OCI-LY3 (cell line): ENCODE measurements around the gene ZNF598.
A peak's percentile ranks its signal among the peaks of the same experiment; 100 is the strongest.

ENCODE experiments used
- H2AFZ ChIP-seq: fragments of 200-600, 300-600 bp; shearing (Covaris generic); 2 replicates; pipeline ENCODE4 v1.6.0; 2014; ENCODE audit warnings: antibody characterized with exemption, low read depth, low read length
- H3K27ac ChIP-seq: fragments of 200-600, 300-600 bp; sonication (generic); 2 replicates; pipeline ENCODE4 v1.5.1; 2014; ENCODE audit warnings: mild to moderate bottlenecking, low read length, moderate library complexity, mixed read lengths
- H3K27me3 ChIP-seq: fragments of 200-600, 300-600 bp; sonication (generic); 2 replicates; pipeline ENCODE4 v1.6.1; 2014; ENCODE audit warnings: low read depth, low read length, mixed read lengths
- H3K36me3 ChIP-seq: fragments of 200-600, 300-600 bp; sonication (generic); replicated peaks from 2 replicates; pipeline ENCODE3; 2014; ENCODE audit warnings: low read depth, low read length, mixed read lengths
- H3K4me1 ChIP-seq: fragments of 300-600, 200-600 bp; sonication (generic); 2 replicates; pipeline ENCODE4 v1.6.1; 2014; ENCODE audit warnings: low read length, mixed read lengths
- H3K4me2 ChIP-seq: fragments of 200-600, 300-600 bp; sonication (generic); 2 replicates; pipeline ENCODE4 v1.6.1; 2014; ENCODE audit warnings: low read length, mixed read lengths
- H3K4me3 ChIP-seq: fragments of 300-600, 200-600 bp; sonication (generic); 2 replicates; pipeline ENCODE4 v1.5.1; 2014; ENCODE audit warnings: antibody characterized with exemption, mild to moderate bottlenecking, low read length, moderate library complexity
- H3K79me2 ChIP-seq: fragments of 300-600, 200-600 bp; shearing (Covaris generic); 2 replicates; pipeline ENCODE4 v1.6.1; 2014; ENCODE audit warnings: mild to moderate bottlenecking, low read length, mixed read lengths
- H3K9ac ChIP-seq: fragments of 300-600, 200-600 bp; shearing (Covaris generic); 2 replicates; pipeline ENCODE4 v1.6.0; 2014; ENCODE audit warnings: mild to moderate bottlenecking, low read length, moderate library complexity
- H3K9me3 ChIP-seq: fragments of 200-600, 300-600 bp; shearing (Covaris generic); 2 replicates; pipeline ENCODE4 v1.6.1; 2014; ENCODE audit warnings: low read length, mixed read lengths; ENCODE audit not compliant: insufficient read depth
- H4K20me1 ChIP-seq: fragments of 200-600, 300-600 bp; sonication (generic); 2 replicates; pipeline ENCODE4 v1.6.1; 2016; ENCODE audit warnings: low read length, mixed read lengths; ENCODE audit not compliant: insufficient read depth
- CTCF ChIP-seq: fragments of 200-600, 300-600 bp; sonication (generic); IDR thresholded peaks from 2 replicates; pipeline ENCODE4 v1.5.1; 2014; ENCODE audit warnings: antibody characterized with exemption, low read length, low read depth
- EZH2phosphoT487 ChIP-seq: fragments of 200-600 bp; shearing (Covaris generic); IDR thresholded peaks from 2 replicates; pipeline ENCODE4 v1.6.1; 2018; ENCODE audit warnings: antibody characterized with exemption, mixed run types, low read depth

The ZNF598 gene

GRCh38 chr16:2056681-2057407 is 47.2 kb upstream of the ZNF598 start:
- Histone ChIP-seq H3K4me3 (no peak overlapping the region), H3K9ac (no peak overlapping the region), H3K36me3 (no peaks in the 10 kb centered on the region), H2AFZ (no peak overlapping the region), H3K9me3 (no peaks in the 10 kb centered on the region), H3K27ac (no peak overlapping the region), H3K79me2 (no peaks in the 10 kb centered on the region), H3K27me3 (no peaks in the 10 kb centered on the region), H4K20me1 (no peaks in the 10 kb centered on the region), H3K4me1 (no peaks in the 10 kb centered on the region), H3K4me2 (no peak overlapping the region)
- TF ChIP-seq EZH2phosphoT487 (no peak), CTCF (no peak)

- H3K36me3 ChIP-seq: no peaks in the 10 kb centered on the region
- no peaks in the 10 kb centered on the region for H3K4me1 ChIP-seq
- no peak overlapping the region for H3K9ac ChIP-seq
- no peak overlapping the region for H3K27ac ChIP-seq
- no peaks in the 10 kb centered on the region for H3K79me2 ChIP-seq
- no peak overlapping the region for H3K4me3 ChIP-seq
- no peak overlapping the region for H2AFZ ChIP-seq
- no peaks in the 10 kb centered on the region for H3K9me3 ChIP-seq
- no peak overlapping the region for H3K4me2 ChIP-seq
- no peaks in the 10 kb centered on the region for H3K27me3 ChIP-seq
- peak; percentile 38 for TF ChIP-seq CTCF
- no peak for TF ChIP-seq EZH2phosphoT487
- H4K20me1 ChIP-seq: no peaks in the 10 kb centered on the region
Observed at GRCh38 chr16:2056077-2056476, 46.5 kb upstream of the ZNF598 start.

GRCh38 chr16:2054543-2055245 is 45.1 kb upstream of the ZNF598 start:
- Histone ChIP-seq H4K20me1 (no peaks in the 10 kb centered on the region), H3K27ac (no peak overlapping the region), H2AFZ (no peak overlapping the region), H3K4me2 (no peak overlapping the region), H3K4me3 (no peak overlapping the region), H3K4me1 (no peaks in the 10 kb centered on the region), H3K9me3 (no peaks in the 10 kb centered on the region), H3K9ac (no peak overlapping the region), H3K79me2 (no peaks in the 10 kb centered on the region), H3K36me3 (no peaks in the 10 kb centered on the region), H3K27me3 (no peaks in the 10 kb centered on the region)
- TF ChIP-seq EZH2phosphoT487: no peak
- TF ChIP-seq CTCF: no peak

GRCh38 chr16:2053897-2054296 is 44.3 kb upstream of the ZNF598 start:
- no peaks in the 10 kb centered on the region for H3K27me3 ChIP-seq
- peaks cover 1% of the 10 kb centered on the region for H3K79me2 ChIP-seq
- H3K4me3 ChIP-seq: no peak overlapping the region
- no peak overlapping the region for H3K4me2 ChIP-seq
- H3K27ac ChIP-seq: no peak overlapping the region
- H3K9me3 ChIP-seq: no peaks in the 10 kb centered on the region
- no peak overlapping the region for H3K9ac ChIP-seq
- no peaks in the 10 kb centered on the region for H3K36me3 ChIP-seq
- peaks cover under 1% of the 10 kb centered on the region; the same call in 1 of the 2 replicates for H3K4me1 ChIP-seq
- H2AFZ ChIP-seq: no peak overlapping the region
- H4K20me1 ChIP-seq: no peaks in the 10 kb centered on the region
- TF ChIP-seq CTCF (no peak), EZH2phosphoT487 (no peak)
